ENCODE measurements around the gene RPS26.
A peak's percentile ranks its signal among the peaks of the same experiment; 100 is the strongest.
"Not testable (repeated sequence)": the region's sequence is repeated elsewhere in the genome, so short reads cannot be mapped to it uniquely, and the experiment has no call there.

RPS26 gene

GRCh38 chr12:56021889-56022497 lies 19.7 kb upstream of the RPS26 start:
- peak; percentile 45 for DNase-seq

DNA sequence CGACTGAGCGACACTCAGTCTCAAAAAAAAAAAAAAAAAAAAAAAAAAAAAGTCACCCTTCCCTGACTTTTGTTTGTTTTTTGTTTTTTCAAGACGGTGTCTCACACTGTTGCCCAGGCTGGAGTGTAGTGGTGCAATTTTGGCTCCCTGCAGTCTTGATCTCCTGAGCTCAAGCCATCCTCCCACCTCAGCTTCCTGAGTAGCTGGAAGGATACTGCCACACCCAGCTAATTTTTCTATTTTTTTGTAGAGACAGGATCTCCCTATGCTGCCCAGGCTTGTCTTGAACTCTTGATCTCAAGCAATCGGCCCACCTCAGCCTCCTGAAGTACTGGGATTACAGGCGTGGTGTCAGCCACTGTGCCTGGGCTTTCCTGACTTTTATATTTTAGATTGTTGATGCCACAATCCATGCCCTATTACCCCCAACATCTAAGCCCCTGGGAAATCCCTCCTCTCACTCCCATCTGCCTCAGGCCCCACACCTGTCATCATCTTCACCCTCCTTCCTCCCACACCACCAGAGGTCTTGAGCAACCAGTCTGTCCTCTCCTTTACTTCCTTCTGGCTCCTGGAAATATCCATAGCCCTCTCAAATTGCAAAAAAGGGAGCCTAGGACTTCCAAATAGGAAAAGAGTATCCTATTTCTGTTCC lies 13.1 kb upstream of the RPS26 start:
- no peak for DNase-seq

DNA sequence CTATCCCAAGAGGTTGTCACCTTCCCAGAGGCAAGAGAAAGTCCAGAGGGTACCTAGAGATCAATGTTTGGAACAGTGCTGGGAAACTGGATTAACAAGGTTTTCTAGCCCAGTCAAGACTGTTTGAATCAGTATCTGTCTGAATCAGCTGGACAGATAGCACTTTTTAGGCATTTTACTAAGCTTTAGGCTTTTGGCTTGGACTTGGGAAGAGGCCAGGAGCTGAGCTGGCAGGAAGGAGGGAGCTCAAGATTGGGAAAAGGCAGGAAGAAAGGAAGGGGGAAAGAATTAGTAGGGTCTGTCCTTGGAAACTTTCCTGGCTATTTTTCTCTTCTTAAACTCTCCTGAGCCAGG lies 12.6 kb upstream of the RPS26 start:
- no peak for DNase-seq

DNA sequence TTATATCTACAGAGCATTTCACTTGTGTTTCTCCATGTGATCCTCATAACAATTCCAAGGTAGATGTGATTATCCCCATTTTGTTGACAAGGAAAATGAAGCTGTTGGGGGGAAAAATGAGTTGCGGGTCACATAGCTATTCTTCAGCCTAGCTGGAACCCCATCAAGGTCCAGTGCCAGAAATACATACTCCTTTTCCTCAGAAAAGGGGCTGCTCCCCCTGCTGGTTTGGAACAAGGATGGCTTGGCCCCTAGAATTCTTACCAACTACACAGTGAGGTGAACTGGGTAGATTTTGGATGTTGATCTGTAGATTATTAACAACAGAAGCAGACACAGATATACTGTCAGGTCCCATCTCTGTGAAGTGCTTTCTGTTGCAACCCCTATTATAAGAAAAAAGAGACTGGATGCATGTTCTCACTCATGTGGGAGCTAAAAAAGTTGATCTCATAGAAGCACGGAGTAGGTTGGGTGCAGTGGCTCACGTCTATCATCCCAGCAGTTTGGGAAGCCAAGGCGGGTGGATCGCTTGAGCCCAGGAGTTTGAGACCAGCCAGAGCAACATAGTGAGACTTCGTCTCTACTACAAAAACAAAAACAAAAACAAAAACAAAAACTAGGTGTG lies 11.9 kb upstream of the RPS26 start:
- DNase-seq, result peak; percentile 79

- no peak for DNase-seq
Observed at GRCh38 chr12:56031987-56032386, 9.7 kb upstream of the RPS26 start.

- no peak for DNase-seq
Observed at GRCh38 chr12:56034586-56035332, 7.0 kb upstream of the RPS26 start.

- DNase-seq, result no peak
Observed at GRCh38 chr12:56037161-56037560, 4.6 kb upstream of the RPS26 start.

DNA sequence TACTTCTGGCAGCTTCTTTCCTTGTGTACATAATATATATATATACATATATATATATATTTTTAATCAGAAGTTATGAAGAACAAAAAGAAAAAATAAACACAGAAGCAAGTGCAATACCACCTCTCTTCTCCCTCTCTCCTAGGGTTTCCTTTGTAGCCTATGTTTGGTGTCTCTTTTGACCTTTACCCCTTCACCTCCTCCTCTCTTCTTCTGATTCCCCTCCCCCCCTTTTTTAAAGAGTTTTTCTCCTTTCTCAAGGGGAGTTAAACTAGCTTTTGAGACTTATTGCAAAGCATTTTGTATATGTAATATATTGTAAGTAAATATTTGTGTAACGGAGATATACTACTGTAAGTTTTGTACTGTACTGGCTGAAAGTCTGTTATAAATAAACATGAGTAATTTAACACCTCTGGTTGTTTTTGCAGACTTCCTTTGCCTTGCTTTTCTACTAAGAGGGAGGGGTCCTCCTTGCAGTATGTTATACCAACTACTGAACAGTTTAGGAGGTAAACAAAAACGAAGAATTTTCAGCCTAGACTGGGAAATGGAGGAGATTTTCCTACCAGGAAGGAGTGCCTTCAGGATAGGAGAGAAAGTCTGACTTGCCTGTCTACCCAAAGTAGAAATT lies 3.6 kb upstream of the RPS26 start:
- no peak for DNase-seq

DNA sequence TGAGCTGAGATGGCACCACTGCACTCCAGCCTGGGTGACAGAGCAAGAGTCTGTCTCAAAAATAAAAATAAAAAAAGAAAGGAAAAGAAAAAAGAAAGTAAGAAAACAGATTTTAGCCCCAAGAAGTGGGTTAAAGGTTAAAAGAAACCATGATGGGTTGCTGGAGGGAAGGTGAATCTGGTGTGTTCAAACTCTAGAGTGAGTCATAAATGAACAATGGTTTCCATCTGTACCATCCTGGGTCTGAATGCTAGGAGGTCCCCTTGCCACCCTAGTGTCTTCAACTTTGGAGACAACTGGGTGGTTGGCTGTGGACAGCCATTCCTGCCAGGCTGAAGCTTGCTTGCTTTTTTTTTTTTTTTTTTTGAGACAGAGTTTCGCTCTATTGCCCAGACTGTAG lies 1.6 kb upstream of the RPS26 start:
- no peak for DNase-seq

DNA sequence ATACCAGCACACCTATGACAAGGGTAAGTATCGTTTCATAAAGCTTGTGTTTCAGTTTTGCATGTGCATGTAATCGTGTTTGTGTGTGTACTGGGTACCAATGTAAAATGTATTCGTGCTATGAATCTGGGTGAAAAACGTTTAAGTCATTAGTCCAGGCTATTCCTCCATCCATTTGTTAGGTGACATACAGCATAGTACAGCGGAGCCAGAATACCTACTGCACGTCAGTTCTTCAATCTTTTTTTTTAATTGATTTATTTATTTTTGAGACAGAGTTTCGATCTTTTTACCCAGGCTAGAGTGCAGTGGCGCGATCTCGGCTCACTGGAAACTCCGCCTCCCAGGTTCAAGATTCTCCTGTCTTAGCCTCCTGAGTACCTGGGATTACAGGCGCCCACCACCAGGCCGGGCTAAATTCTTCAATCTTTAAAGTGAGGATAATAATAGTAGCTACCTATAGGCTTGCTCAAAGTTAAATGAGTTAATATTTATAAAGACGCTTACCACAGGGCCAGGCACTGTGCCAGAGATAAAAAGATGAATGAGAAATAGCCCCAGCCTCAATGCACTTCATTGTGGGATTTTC lies 661 bp upstream of the RPS26 start:
- no peak for DNase-seq

DNA sequence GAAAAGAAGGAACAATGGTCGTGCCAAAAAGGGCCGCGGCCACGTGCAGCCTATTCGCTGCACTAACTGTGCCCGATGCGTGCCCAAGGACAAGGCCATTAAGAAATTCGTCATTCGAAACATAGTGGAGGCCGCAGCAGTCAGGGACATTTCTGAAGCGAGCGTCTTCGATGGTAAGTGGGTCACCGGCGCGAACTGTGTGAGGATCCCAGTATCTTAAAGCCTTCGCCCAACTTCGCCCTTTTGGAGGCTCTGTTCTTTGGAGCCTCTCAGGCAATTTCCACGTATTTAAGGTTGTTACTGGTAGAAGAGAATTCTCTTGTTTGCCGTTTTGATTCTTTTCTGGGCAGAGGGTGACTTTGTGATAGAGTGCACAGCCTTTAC lies 704 bp downstream of the RPS26 start:
- DNase-seq, result not testable (repeated sequence)

GRCh38 chr12:56042843-56043242 lies 1.1 kb downstream of the RPS26 start:
- DNase-seq, result no peak

GRCh38 chr12:56046027-56046780 lies 4.5 kb downstream of the RPS26 start:
- peak; percentile 20 for DNase-seq

DNA sequence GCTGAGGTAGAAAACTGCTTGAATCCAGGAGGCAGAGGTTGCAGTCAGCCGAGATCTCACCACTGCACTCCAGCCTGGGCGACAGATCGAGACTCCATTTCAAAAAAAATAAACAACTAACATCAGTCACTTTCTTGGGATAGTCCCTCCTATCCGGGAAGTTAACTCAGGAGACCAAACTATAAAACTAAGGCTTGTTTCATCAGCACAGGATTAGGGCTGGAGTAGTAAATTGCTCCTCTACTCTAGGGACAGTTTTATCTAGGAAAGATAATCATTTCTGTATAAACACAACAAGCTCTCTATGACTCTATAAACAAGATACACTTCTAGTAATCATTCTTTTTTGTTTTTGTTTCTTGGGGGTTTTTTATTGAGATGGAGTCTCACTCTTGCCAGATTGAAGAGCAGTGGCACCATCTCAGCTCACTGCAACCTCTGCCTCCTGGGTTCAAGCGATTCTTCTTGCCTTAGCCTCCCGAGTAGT lies 11.7 kb downstream of the RPS26 start:
- DNase-seq, result no peak

DNA sequence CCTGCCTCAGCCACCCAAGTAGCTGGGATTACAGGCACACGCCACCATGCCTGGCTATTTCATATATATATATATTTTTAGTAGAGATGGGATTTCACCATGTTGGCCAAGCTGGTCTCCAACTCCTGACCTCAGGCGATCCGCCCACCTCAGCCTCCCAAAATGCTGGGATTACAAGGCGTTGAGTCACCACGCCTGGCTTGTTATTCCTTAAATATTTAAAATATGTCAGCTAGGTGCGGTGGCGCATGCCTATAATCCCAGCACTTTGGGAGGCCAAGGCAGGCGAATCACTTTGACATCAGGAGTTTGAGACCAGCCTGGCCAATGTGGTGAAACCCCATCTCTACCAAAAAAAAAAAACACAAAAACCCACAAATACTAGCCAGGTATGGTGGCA lies 18.2 kb downstream of the RPS26 start:
- DNase-seq, result not testable (repeated sequence)

DNA sequence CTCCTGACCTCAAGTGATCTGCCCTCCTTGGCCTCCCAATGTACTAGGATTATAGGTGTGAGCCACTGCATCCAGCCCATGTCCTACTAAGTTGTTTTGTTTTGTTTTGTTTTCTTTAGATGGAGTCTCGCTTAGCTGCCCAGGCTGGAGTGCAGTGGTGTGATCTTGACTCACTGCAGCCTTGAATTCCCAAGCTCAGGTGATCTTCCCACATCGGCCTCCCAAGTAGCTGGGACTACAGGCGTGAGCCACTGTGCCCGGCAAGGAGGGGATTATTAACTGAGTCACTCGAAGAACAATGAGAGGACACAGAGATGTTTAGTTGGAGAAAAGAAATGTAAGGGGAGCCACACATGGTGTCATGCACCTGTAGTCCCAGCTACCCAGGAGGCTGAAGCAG lies 20.3 kb downstream of the RPS26 start:
- no peak for DNase-seq

DNA sequence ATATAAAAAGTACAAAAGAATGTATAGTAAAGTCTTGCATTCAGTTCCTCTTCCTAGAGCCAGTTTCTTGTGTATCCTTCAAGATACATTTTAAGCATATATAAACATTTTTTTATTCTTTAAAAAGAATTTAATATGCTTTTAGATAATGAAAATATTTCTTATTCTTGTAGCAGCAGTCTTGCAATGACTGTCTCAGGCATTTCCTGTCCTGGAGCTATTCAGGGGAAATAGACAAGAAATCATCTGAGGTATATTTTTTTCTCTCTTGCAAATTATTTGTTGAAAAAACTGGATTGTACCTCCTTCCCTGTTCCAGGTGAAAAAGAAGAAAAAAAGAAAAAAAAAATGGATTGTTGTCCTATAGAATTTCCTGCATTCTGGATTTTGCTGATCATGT lies 21.3 kb downstream of the RPS26 start:
- DNase-seq, result no peak

GRCh38 chr12:56071648-56072047 lies 29.9 kb downstream of the RPS26 start:
- no peak for DNase-seq

- DNase-seq, result no peak
Observed at GRCh38 chr12:56074396-56074795, 32.7 kb downstream of the RPS26 start.

DNA sequence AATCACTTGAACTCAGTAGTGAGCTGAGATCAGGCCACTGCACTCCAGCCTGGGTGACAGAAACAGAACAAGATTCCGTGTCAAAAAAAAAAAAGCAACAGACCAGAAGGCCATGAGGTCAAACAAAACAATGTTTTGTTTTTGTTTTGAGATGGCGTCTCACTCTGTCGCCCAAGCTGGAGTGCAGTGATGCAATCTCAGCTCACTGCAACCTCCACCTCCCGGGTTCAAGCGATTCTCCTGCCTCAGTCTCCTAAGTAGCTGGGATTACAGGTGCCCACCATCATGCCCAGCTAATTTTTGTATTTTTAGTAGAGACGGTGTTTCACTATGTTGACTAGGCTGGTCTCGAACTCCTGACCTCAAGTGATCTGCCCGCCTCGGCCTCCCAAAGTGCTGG lies 36.2 kb downstream of the RPS26 start:
- DNase-seq, result not testable (repeated sequence)

DNA sequence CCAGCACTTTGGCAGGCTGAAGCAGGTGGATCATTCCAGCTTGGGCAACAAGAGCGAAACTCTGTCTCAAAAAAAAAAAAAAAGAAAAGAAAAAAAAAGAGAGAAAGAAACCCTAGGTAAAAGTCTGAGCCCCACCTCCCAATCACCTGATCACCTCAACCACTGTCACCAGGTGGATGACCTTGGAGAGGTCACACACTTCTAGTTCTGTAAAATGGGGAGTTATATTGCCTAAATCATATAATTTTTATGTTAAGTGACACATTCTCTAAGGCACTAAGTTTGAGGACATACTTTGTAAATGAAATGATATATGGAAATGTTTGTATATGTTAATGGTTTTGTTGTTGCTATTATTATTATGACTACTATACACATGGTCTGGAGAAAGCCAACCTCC lies 36.7 kb downstream of the RPS26 start:
- no peak for DNase-seq
